COLO668 (cell line): ENCODE measurements around the gene FERMT2.
"Not testable (repeated sequence)": the region's sequence is repeated elsewhere in the genome, so short reads cannot be mapped to it uniquely, and the experiment has no call there.

ENCODE experiments used
- DNase-seq: peaks from one replicate; lab custom pipeline; 2025; ENCODE audit not compliant: unreplicated experiment; lab: John Stamatoyannopoulos, UW

FERMT2 gene

DNA sequence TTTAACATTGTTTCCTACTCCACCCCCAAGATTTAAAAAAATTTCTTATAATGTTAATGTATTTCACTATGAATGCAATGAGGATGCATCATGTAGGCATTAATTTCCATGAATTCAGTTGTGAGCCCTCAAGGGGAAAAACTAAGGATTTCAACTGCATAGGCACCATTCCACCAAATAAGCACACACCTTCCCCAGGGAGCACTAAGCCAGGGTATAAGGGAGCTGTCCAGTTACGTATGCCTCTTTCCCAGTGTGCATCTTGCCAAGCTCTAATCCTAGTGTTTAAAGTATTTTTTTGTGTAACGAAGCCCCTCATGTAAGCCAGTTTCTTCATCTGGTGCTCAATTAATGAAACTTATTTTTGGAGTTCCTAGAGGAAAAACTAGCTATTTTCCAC lies 6.6 kb downstream of the FERMT2 start:
- no peak for DNase-seq

DNA sequence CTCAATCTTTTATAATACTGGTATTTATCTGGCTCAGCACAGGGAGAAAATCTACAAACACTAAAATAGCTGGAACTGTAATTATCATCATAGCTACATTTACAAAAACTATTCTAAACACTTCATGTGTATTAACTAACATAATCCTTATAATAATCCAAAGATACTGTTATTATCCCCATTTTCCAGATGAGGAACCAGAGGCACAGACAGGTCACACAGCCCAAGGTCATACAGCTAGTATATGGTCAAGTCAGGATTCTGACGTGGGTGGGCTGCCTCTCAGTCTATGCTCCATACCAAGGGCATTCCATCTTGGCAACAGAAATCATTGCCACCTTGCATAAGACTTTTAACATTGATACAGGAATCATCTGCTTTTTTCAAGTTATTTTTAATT lies 11.4 kb downstream of the FERMT2 start:
- DNase-seq = no peak

DNA sequence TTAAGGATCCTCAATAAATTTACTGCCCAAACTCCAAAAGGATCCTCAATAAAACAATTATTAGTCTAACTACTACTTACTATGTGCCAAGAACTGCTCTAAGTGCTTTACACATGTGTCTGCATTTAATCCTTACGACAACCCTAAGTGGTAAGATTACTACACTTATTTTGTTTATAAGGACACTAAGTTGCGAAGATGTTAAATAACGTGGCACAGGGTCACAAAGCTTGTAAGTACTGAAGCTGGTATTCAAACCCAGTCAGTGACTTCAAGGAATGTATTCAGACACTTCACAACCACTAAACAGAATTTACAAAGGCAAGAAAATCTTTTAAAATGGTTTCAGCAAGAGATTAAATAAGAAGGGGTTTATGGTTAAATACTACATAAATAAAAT lies 13.0 kb downstream of the FERMT2 start:
- no peak for DNase-seq

DNA sequence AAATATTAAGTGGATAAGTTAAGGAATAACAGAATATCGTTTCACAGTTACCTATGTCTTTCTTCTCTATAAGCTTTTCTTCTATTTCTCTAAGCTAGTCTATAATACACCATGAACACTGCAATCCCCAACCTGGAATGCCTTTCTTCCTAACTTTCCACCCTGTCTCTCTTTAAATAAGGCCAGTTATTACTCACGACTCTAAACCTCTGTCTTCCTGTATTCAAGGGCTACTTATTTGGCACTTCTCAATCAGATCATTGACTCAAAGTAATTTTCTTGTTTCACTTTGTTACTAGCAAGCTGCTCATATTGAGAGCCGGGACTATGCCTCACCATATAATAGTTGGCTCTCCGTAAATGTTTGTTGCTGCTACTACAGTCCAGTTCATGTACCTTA lies 13.5 kb downstream of the FERMT2 start:
- no peak for DNase-seq

DNA sequence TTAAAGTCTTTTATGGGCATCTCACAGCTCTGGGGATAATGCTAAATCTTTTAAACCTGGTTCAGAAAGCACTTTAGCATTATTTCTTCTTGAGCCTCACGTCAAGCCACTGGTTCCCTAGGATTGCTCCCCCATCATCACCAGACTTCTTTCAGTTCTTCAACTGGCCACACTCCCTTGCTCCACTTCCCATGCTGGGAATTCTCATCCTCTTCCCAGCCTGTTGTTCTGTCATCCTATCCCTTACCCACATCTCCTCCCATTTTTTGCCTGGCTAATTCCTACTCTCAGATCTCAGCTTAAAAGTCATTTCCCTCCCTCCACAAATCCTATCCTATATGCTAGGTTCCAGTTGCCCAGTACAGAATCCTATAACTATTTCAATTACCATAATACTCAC lies 14.4 kb downstream of the FERMT2 start:
- no peak for DNase-seq

DNA sequence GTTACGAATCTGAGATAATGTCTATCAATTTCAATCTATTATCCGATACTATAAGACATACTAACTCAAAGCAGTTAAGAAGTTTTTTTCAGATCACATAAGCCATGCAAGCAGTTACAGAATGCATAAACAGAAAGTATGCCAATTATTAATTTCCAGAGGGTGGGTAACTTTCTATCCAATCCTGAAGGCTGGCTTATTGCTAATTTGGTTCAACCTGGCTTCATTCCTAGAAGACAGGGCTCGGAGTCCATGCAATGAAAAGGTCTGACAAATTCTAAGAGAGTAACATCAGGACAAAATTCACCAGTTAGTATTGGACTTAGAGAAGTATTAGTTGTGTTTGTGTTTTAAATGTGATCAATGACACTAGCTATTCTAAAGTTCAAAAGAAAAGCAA lies 15.0 kb downstream of the FERMT2 start:
- DNase-seq = no peak

DNA sequence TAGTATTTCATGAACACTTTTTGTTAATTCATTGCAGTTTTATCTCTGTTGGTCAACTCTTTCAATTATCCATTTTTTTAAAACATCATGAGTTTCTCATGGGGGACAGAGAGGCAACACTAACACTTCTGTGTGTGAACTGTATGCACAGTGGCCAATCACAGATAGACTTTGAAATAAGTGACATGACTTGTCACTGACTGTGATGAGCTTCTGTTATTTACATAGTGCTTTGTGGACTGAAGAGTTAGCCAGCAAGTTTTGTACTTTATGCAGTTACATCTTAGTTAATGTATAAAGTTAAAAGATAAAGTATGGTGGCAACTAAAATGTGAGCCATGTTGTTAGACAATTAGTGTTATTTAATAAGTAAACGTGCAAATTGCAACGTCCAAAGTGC lies 16.1 kb downstream of the FERMT2 start:
- DNase-seq = no peak

DNA sequence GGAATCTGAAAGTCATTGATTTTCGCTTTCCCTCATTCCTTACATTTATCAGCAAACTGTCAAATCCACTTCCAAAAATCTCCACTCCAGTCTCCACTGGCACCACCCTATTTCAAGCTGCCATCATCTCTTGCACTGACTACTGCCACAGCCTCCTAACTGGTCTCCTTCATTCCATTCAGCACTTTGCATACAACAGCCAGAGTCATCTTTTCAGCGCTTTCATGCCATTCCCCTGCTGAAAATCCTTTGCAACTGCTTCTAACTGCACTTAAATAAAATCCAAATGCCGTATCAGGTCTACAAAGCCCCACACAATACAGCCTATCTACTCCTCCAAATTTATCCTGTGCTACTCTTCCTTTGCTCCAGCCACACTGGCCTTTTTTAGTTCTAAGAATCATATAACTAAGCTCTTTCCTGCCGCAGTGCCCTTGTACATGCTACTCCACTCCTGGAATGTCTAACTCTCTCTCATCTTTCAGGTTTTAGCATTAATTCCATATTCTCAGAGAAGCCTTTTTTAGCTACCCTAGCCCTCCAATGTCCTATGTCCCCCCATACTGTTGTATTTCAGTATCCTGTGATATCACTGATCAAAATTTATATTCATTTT lies 21.6 kb downstream of the FERMT2 start:
- DNase-seq = no peak

DNA sequence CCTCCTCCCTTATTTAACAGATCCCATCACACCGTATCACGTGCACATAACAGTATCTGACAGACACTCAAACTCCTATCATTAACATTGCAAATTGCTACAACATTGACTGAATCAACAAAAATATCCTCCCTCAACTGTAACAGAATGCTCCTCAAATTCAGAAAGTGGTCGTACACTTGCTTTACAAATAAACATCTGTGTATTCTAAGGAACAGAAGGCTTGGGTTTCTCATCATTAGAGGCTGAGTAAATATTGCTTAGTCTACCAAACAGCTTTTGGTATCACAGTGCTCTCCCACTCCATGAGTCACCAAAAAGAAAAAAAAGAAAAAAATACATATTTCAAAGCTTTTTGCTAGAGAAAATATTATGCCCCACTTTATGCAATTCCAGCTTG lies 23.9 kb downstream of the FERMT2 start:
- no peak for DNase-seq

DNA sequence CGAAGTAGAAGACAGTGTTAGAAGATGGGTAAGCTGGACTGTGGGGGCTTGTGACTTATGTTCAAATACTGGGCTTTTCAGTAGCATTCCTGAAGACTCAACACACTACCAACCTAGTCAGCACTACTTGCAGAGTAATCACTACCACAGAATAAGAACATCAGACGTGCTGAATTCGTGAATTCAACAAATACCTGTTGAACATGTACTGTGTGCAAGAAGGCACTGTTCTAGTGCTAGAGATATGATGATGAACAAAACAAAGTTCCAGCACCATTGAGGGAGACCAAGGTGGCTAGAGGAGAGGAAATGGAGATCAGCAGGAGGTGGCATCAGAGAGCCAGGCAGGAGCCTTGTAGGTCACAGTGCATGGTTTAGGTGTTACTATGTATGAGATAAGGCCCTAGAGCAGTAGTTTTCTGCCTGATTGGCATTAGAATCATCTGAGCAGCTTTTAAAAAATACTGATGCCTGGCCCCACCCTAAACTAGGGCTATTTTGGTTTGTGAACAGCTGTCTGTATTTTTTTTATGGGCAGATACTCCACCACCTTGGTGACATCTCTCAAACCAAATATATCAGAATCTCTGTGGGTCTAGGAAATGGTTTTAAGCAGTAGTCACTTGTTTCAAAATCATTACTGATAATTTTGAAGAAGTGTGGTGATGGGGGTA lies 26.8 kb downstream of the FERMT2 start:
- DNase-seq = no peak

DNA sequence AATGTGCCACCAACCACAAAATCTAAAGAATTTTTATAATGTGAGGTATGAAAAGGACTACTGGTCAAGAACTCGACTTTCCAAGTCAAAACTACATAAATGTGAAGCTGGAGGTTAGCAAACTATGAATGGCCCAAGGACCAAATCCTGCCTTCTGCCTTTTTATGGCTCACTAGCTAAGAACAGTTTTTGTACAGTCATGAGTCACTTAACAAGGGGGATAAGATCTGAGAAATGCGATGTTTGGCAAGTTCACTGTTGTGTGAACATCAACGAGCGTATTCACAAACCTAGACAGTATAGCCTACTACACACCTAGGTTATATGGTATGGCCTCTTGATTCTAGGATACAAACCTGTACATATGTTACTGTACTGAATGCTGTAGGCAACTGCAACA lies 28.2 kb downstream of the FERMT2 start:
- DNase-seq = no peak

DNA sequence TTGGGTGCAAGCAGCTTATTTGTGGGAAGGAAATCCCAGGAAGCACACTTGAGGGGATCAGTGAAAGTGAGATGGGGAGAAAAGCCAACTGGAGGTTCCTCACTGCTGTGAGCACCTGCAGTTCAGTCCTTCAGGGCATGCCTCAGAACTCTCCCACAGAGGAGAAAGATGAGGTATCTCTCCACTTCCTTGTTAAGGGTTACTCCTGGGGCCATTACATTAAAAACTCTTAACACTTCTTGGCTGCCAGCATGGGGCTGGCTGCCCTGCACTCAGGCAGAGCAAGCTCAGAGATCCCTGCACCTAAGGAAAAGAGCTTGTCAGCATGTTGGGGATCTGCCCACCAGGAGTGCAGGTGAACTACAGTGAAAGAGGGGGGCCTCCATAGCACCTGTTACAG lies 28.8 kb downstream of the FERMT2 start:
- no peak for DNase-seq

DNA sequence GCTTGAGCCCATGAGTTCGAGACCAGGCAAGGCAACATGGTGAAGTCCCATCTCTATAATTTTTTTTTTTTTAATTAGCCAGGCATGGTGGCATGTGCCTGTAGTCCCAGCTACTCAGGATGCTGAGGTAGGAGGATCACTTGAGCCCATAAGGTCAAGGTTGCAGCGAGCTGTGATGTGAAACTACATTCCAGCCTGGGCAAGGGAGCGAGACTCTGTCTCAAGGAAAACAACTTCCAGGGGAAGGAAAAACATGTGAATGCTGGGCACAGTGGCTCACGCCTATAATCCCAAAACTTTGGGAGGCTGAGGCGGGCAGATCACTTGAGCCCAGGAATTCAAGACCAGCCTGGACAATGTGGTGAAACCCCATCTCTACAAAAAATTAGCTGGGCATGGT lies 30.4 kb downstream of the FERMT2 start:
- not testable (repeated sequence) for DNase-seq

DNA sequence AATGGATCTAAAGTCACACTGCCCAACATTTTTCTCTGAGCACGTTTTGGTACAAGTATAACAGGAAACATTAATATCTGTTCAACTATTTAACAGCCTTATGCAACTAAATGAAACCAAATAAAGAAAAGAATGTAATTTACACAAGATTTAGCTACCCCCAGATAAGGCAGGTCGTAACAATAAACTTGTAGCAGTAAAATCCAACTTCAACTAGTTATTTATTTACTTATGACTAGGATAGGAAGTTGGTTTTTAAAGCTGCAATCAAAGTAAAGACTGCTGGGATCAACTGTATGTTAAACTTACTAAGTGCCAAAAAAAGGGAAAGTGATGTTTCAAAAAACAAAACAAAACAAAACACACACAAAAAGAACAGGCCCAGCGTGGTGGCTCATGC lies 30.9 kb downstream of the FERMT2 start:
- no peak for DNase-seq

DNA sequence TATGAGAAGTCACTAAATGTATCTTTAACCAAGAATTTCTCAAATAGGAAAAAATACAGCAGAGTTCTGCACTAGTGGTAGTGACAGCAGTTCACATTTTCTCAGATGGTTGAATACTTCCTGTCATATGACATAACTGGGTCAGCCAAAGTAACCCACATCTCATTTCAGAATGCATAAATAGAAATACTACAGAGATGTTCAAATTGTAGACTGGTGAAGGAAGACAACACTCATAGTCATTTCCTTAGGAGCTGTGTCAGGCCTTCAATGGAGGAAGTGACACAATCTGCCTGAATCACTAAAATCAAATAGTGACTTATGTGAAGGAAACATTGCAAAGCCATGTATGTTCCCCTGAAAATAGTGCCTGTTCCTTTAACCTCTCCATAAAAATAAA lies 32.4 kb downstream of the FERMT2 start:
- no peak for DNase-seq

DNA sequence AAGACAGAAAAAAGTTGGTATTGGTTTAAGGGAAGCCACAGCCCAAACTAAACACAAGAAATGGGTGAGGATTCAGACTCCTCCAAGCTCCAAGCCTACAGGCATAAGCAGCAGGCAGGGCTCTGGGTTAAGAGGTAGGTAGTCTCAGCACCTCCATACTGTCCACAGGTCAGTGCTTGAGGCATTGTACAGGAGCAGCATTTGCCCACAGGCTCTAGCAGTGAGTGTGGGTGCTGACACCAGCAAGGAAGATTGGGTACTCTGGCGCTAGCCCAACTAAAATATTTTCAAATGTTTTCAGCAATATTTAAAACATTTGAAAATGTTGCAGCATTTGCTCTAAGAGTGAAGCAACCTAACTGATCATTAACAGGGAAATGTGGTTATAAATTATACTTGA lies 33.1 kb downstream of the FERMT2 start:
- no peak for DNase-seq

DNA sequence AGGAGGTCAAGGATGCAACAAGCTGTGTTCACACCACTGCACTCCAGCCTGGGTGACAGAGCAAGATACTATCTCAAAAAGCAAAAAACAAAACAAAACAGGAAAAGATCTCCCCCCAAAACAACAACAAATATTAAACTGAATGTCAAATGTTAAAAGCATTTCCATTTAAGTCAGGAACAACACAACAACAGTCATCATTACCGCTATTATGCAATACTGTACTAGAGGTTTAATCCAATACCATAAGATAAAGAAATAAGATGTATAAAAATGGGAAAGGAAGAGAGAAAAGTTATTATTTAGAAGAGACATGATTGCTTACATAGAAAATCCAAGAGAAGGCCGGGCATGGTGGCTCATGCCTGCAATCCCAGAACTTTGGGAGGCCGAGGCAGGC lies 36.6 kb downstream of the FERMT2 start:
- no peak for DNase-seq

DNA sequence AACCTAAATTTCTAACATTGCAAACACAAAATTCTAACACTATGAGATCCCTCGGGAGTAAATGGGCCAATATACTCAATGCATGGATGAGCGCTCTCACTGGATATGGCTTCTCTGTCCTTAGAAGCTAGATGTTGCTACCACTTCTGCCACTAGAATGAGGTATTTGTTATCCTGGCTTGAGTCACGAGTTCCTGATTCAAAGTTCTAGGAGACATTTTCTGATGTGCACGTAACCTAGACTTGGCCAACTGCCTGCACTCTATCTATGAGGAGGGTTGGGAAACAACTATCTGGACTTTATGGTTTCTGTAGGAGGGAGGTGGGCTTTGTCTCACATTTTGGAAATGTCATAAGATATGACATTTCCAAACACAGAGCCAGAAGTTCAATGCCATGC lies 37.6 kb downstream of the FERMT2 start:
- no peak for DNase-seq

DNA sequence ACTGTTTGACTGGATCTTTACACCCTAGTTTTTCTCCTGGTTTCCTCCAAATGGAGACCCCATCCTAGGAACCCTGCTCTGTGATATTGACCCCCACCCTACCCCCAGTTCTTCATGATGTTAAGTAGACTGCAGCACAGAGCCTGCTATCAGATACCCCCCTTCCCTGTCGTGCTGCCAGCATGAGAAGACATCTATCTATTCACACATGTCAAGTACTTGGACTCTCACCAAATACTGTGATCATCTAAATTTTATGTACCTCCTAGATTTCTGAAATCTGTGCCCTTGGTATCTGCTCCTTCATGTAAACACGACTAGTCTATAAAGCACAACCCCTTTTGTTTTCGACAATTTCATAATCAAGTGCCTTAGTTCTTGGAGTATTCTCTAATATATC lies 38.9 kb downstream of the FERMT2 start:
- no peak for DNase-seq

DNA sequence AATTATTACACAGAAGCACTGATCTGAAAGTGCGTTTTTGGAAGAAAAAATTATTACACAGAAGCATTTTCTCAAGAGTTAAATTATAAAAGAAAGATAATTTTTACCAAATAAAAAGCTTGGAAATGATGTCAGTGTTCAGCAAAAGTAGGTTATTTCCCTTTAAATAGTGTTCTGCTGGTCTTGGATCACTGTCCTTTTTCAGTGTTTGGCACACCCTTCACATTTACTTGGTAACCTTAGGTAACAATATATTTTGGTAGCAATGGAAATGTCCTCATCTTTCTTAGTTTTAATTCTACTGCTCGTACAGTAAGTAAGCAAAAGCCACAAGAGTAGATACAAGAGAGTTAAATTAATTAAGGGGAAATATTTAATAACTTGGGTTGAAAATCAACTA lies 40.3 kb downstream of the FERMT2 start:
- DNase-seq = no peak

DNA sequence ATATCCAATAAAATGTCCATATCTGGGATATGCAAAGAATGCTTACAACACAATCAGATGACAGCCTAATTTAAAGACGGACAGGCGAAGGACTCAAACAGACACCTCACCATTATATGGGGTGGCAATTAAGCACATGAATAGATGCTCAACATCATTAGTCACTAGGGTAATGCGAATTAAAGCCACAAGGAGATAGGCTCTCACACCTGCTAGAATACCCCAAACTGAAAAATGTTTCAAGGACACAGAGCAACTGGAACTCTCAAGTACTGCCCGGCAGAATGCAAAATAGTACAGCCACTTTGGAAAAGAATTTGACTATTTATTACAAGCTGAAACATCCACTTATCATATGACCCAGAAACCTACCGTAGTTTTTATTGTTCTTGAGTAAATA lies 42.9 kb downstream of the FERMT2 start:
- DNase-seq = no peak

DNA sequence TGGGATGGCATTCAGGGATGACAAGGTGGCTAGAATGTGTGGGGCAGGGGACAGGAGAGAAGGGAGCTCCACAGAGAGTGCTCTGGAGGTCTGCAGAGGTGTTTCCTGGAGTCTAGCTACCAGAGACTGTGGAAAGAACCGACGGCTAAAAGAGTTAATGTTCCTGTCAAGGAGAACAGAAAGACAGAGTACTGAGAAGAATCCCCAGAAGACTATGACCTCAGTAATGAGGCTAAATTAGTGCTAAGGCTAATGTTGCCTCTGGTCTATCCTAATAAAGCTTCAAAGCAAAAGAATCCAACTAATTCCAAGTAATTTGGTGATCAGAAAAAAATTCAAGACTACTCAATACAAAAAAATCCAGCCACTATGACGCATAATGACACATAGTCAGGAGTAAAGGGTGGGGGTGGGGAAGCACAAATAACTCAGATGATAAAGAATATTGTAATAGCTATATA lies 44.7 kb downstream of the FERMT2 start:
- DNase-seq = no peak

DNA sequence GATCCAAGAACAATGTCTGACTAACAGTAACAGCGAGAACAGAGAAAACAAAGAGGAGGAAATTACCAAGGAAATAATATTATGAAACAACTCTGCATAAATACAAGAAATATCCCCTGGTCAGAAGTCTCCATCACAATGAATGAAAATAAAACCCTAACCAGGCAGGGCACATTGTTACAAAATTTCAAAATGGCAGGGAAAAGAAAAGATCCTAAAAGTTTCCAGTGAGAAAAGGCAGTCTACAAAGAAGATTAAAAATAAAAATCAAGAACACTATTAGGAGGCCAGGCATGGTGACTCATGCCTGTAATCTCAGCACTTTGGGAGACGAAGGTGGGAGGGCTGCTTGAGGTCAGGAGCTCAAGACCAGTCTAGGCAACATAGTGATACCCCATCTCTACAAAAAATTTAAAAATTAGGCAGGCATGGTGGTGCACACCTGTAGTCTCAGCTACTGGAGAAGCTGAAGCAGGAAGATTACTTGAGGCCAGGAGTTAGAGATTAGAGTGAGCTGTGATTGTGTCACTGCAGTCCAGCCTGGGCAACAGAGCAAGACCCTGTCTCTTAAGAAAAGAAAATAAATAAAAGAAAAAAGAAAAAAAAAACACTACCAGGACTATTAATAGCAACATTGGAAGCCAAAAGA lies 47.8 kb downstream of the FERMT2 start:
- DNase-seq = no peak
